Smooth muscle cell (in vitro differentiated cells): Measurements from ENCODE around the gene EXOC4. TPM values are rescaled to one million over a fixed set of nuclear protein-coding genes. Genes with fewer than 3 reads are reported as not detected.

Source experiments
- DNase-seq: peaks from one replicate; lab custom pipeline; 2025; ENCODE audit not compliant: unreplicated experiment; lab: John Stamatoyannopoulos, UW
- H2AFZ ChIP-seq: fragments of 200-600 bp; sonication (generic); 2 replicates; pipeline ENCODE4 v1.6.0; 2016; ENCODE audit warnings: antibody characterized with exemption, low read depth, mild to moderate bottlenecking
- H3F3A ChIP-seq: fragments of 200-600 bp; sonication (generic); 2 replicates; pipeline ENCODE4 v1.6.0; 2017; ENCODE audit warnings: antibody characterized with exemption, low read depth
- H3K27ac ChIP-seq: fragments of 200-600 bp; sonication (generic); 2 replicates; pipeline ENCODE4 v1.5.1; 2016; ENCODE audit warnings: low read depth, mild to moderate bottlenecking
- H3K27me3 ChIP-seq: fragments of 200-600 bp; sonication (generic); 2 replicates; pipeline ENCODE4 v1.6.1; 2016; ENCODE audit warnings: low read depth, mild to moderate bottlenecking
- H3K36me3 ChIP-seq: fragments of 200-600 bp; sonication (generic); 2 replicates; pipeline ENCODE4 v1.5.1; 2016; ENCODE audit warnings: low read depth
- H3K4me1 ChIP-seq: fragments of 200-600 bp; sonication (generic); 2 replicates; pipeline ENCODE4 v1.5.1; 2016; ENCODE audit warnings: low read depth
- H3K4me2 ChIP-seq: fragments of 200-600 bp; sonication (generic); 2 replicates; pipeline ENCODE4 v1.6.0; 2016; ENCODE audit warnings: mild to moderate bottlenecking
- H3K4me3 ChIP-seq: fragments of 200-600 bp; sonication (generic); 2 replicates; pipeline ENCODE4 v1.5.1; 2016; ENCODE audit warnings: mild to moderate bottlenecking
- H3K79me2 ChIP-seq: fragments of 200-600 bp; sonication (generic); 2 replicates; pipeline ENCODE4 v1.6.0; 2016; ENCODE audit warnings: low read depth, mild to moderate bottlenecking
- H3K9ac ChIP-seq: fragments of 200-600 bp; sonication (generic); 2 replicates; pipeline ENCODE4 v1.6.0; 2016; ENCODE audit warnings: low read depth
- H3K9me3 ChIP-seq: fragments of 200-600 bp; sonication (generic); replicated peaks from 2 replicates; pipeline ENCODE4 v1.5.1; 2016; ENCODE audit warnings: low read depth
- H4K20me1 ChIP-seq: fragments of 200-600 bp; sonication (generic); 2 replicates; pipeline ENCODE4 v1.6.0; 2016; ENCODE audit warnings: low read depth
- CTCF ChIP-seq: fragments of 200-600 bp; sonication (generic); IDR thresholded peaks from 2 replicates; pipeline ENCODE4 v1.5.1; 2017; ENCODE audit warnings: borderline replicate concordance, mild to moderate bottlenecking, antibody characterized with exemption; ENCODE audit not compliant: insufficient read depth, poor library complexity, severe bottlenecking
- WGBS: methylation state at CpG from one replicate; pipeline ENCODE4 v1.1.7; 2016; ENCODE audit warnings: low lambda C conversion rate; 5-methylcytosine and 5-hydroxymethylcytosine counted together
- polyA plus RNA-seq: library from polyadenylated mRNA; unstranded; fragments of >200 nt; fragmentation: Nextera tagmentation; extraction: Ambion mirVana; gene quantifications from 2 replicates; pipeline ENCODE4 v1.2.1, GENCODE V29; 2016
- total RNA-seq: library from RNA; depleted of rRNA; stranded (reverse); fragments of >200 nt; gene quantifications from 2 replicates; pipeline ENCODE4 v1.2.3, GENCODE V29; 2014

EXOC4 gene
- total and polyA plus RNA-seq, 2 experiments from 2014 or later: 21.5 to 47.1 TPM

DNA sequence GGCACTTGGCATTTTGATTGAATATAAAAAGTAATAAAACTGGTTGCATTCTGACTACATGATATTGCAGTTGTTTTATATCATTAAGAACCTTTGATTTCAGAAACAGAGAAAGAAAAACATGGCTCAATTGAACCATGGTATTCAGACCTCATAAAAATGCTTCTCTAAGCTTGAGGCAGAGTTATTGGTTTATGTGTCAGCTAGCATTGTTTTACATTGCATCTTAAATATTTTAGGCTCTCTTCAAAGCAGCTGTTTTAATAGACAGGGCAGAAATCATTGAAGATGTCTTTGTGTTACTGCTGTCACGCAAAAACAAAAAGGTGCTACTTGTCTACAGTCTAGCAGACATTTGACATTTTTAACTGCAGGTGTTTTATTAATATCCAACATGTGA lies 299.2 kb downstream of the EXOC4 start:
- DNase-seq: no peak
- no peak overlapping the region for H3K4me3 ChIP-seq
- H3K36me3 ChIP-seq: no peaks in the 10 kb centered on the region
- 100% methylated on average over 1 of the region's 1 CpG for whole genome bisulfite sequencing
- no peak overlapping the region for H3K27ac ChIP-seq
- H3K79me2 ChIP-seq: no peaks in the 10 kb centered on the region
- H3K9ac ChIP-seq: no peak overlapping the region
- no peak overlapping the region for H2AFZ ChIP-seq
- no peaks in the 10 kb centered on the region for H3F3A ChIP-seq
- peaks cover 15% of the 10 kb centered on the region for H4K20me1 ChIP-seq
- no peak for TF ChIP-seq CTCF
- no peak overlapping the region for H3K4me2 ChIP-seq
- H3K4me1 ChIP-seq: no peaks in the 10 kb centered on the region
- H3K27me3 ChIP-seq: no peaks in the 10 kb centered on the region
- H3K9me3 ChIP-seq: no peaks in the 10 kb centered on the region

DNA sequence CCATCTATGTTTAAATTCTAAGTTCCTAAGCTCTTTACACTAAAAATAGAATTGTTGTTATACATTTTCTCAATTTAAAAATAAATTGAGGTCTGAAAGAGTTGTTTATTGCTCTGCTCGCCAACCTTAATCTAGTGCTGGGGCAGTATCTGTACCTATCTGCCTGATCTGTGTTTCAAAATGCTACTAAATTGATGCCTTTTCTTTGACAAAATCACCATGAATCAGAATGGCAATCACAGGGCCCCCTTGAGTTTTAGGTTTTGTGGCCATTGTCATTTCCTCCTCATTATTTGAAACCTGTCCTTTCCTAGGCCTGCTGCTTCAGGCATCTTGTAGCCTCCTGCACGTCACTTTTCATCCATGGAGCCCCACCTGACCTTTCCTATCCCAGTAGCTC lies 301.5 kb downstream of the EXOC4 start:
- no peaks in the 10 kb centered on the region for H3K27me3 ChIP-seq
- no peak overlapping the region for H3K27ac ChIP-seq
- no peaks in the 10 kb centered on the region for H3K79me2 ChIP-seq
- no peak for TF ChIP-seq CTCF
- H3K4me2 ChIP-seq: no peak overlapping the region
- 92% methylated on average over 2 of the region's 2 CpGs for WGBS
- no peaks in the 10 kb centered on the region for H3F3A ChIP-seq
- H4K20me1 ChIP-seq: peaks cover 15% of the 10 kb centered on the region
- H3K4me3 ChIP-seq: no peak overlapping the region
- no peaks in the 10 kb centered on the region for H3K4me1 ChIP-seq
- H2AFZ ChIP-seq: no peak overlapping the region
- H3K9ac ChIP-seq: no peak overlapping the region
- DNase-seq: no peak
- no peaks in the 10 kb centered on the region for H3K36me3 ChIP-seq
- H3K9me3 ChIP-seq: no peaks in the 10 kb centered on the region

DNA sequence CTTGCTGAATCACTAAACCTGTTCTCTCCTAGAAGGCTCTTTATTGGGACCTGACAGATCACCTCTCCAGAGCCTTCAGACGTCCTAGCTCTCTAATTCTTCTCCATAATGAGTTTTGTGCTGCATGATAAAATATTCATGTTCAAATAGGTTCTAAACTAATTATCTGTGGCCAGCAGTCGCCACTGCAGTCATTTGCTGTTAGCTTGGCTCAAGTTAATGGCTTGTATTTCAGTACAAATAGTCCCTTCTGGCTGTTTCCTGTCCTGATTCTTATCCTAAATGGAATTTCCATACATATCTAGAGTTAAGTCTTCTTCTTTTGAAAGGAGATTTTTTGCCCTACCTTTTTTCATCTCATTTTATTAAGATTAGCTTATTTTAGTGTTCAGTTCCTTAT lies 303.2 kb downstream of the EXOC4 start:
- WGBS: 18% methylated on average over 2 of the region's 2 CpGs

More for the DNA sequence above, 303.2 kb downstream of the EXOC4 start:
- H3F3A ChIP-seq: no peaks in the 10 kb centered on the region
- no peaks in the 10 kb centered on the region for H3K79me2 ChIP-seq
- no peaks in the 10 kb centered on the region for H3K36me3 ChIP-seq
- H3K4me3 ChIP-seq: no peak overlapping the region
- H3K27me3 ChIP-seq: no peaks in the 10 kb centered on the region
- DNase-seq: no peak
- no peak overlapping the region for H3K9ac ChIP-seq
- no peaks in the 10 kb centered on the region for H3K4me1 ChIP-seq
- peaks cover 15% of the 10 kb centered on the region for H4K20me1 ChIP-seq
- H3K4me2 ChIP-seq: no peak overlapping the region
- no peaks in the 10 kb centered on the region for H3K9me3 ChIP-seq
- H3K27ac ChIP-seq: no peak overlapping the region
- H2AFZ ChIP-seq: no peak overlapping the region
- no peak for TF ChIP-seq CTCF
